Prostate gland (tissue), 2 donors: ENCODE measurements around the gene MRPL23. TPM values are rescaled to one million over a fixed set of nuclear protein-coding genes. Genes with fewer than 3 reads are reported as not detected.

Source experiments
- DNase-seq: peaks from one replicate; pipeline ENCODE4 v3.0.0-alpha.2; 2019; ENCODE audit warnings: low spot score
- H3K27ac ChIP-seq, 2 donors: fragments of 200-600 bp; sonication (generic); 2 replicates each; pipeline ENCODE4 v1.5.1; 2017 to 2019
- H3K27me3 ChIP-seq: fragments of 200-600 bp; sonication (generic); replicated peaks from 2 replicates; pipeline ENCODE4 v1.5.1; 2019; ENCODE audit not compliant: insufficient read depth
- H3K36me3 ChIP-seq, 2 donors: fragments of 200-600 bp; sonication (generic); 1 replicate in 1 of 2; 2 replicates in 1 of 2; pipeline versions ENCODE4 v1.5.1 to v1.8.1; 2017 to 2019
- H3K4me1 ChIP-seq: fragments of 200-600 bp; sonication (generic); replicated peaks from 2 replicates; pipeline ENCODE4 v1.5.1; 2019
- H3K4me3 ChIP-seq, 2 donors: fragments of 200-600 bp; sonication (generic); 2 replicates each; pipeline ENCODE4 v1.5.1; 2017 to 2019
- H3K9me3 ChIP-seq: fragments of 200-600 bp; sonication (generic); 2 replicates; pipeline ENCODE4 v1.5.1; 2017
- CTCF ChIP-seq, 4 experiments: fragments of 200-600 bp in 2 of 4; fragments of 450-650 bp in 2 of 4; sonication (generic) in 2 of 4; IDR thresholded peaks; 1 replicate in 3 of 4; 2 replicates in 1 of 4; pipeline ENCODE4 v1.5.1; 2016 to 2019; ENCODE audit warnings: antibody characterized with exemption in 4 of 4, mild to moderate bottlenecking in 2 of 4, moderate library complexity in 2 of 4
- POLR2A ChIP-seq: fragments of 450-650 bp; IDR thresholded peaks from one replicate; pipeline ENCODE4 v1.6.1; 2016; ENCODE audit warnings: antibody characterized with exemption, mild to moderate bottlenecking
- POLR2AphosphoS5 ChIP-seq: sonication (generic); formaldehyde crosslinking; IDR thresholded peaks from one replicate; pipeline ENCODE4 v1.6.1; 2017; ENCODE audit warnings: antibody characterized with exemption
- WGBS: methylation state at CpG from one replicate; pipeline ENCODE4 v1.1.5; 2018; 5-methylcytosine and 5-hydroxymethylcytosine counted together
- intact Hi-C: fragments of 100-400 bp; cut with DNase I; formaldehyde crosslinking; loops from one replicate; pipeline ENCODE4 v1.14.2; 2022
- total RNA-seq, 2 donors: library from RNA; depleted of rRNA; stranded (reverse); fragments of >200 nt; gene quantifications; one replicate each; pipeline ENCODE4 v1.1.0, GENCODE V29; 2016

Gene MRPL23
- total RNA-seq, 2 donors from 2014 or later = 155 to 162 TPM

GRCh38 chr11:1933416-1934334, 13.5 kb upstream of the MRPL23 start:
- H3K4me3 ChIP-seq = no peak overlapping the region
- no peaks in the 10 kb centered on the region for H3K4me1 ChIP-seq
- no peaks in the 10 kb centered on the region for H3K36me3 ChIP-seq
- H3K27ac ChIP-seq = no peak overlapping the region
- intact Hi-C loops = loop anchor here (2.0 kb wide), 1 partner anchor 21 kb away; no protein-coding TSS in a partner anchor
- WGBS = 87% methylated on average over 18 of the region's 18 CpGs
- no peaks in the 10 kb centered on the region for H3K9me3 ChIP-seq
- H3K27me3 ChIP-seq = peaks cover under 1% of the 10 kb centered on the region
- no peak for DNase-seq
- no peak for TF ChIP-seq POLR2A
- no peak for TF ChIP-seq POLR2AphosphoS5
- TF ChIP-seq CTCF (IDR thresholded peaks at IDR 0.05) = no peak

GRCh38 chr11:1934335-1935155, 12.6 kb upstream of the MRPL23 start:
- TF ChIP-seq POLR2A (no peak), CTCF (IDR thresholded peaks at IDR 0.05) (no peak), POLR2AphosphoS5 (no peak)
- intact Hi-C loops = loop anchor here (2.0 kb wide), 1 partner anchor 22 kb away; no protein-coding TSS in a partner anchor
- Histone ChIP-seq H3K9me3 (no peaks in the 10 kb centered on the region), H3K4me3 (no peak overlapping the region), H3K27me3 (peaks cover 2% of the 10 kb centered on the region), H3K36me3 (no peaks in the 10 kb centered on the region), H3K27ac (no peak overlapping the region), H3K4me1 (no peaks in the 10 kb centered on the region)
- no peak for DNase-seq
- 89% methylated on average over 22 of the region's 24 CpGs for WGBS

- no peaks in the 10 kb centered on the region for H3K4me1 ChIP-seq
- H3K27me3 ChIP-seq = peaks cover 2% of the 10 kb centered on the region
- H3K9me3 ChIP-seq = no peaks in the 10 kb centered on the region
- intact Hi-C loops = loop anchor here (2.0 kb wide), 1 partner anchor 23 kb away; no protein-coding TSS in a partner anchor
- 87% methylated on average over 30 of the region's 33 CpGs for WGBS
- no peak for DNase-seq
- H3K27ac ChIP-seq = no peak overlapping the region
- TF ChIP-seq CTCF (IDR thresholded peaks at IDR 0.05) = no peak
- TF ChIP-seq POLR2A = no peak
- TF ChIP-seq POLR2AphosphoS5 = no peak
- H3K4me3 ChIP-seq = no peak overlapping the region
- no peaks in the 10 kb centered on the region for H3K36me3 ChIP-seq
Measured at GRCh38 chr11:1935156-1936071, 11.7 kb upstream of the MRPL23 start.

- Histone ChIP-seq H3K36me3 (no peaks in the 10 kb centered on the region), H3K27me3 (peaks cover 2% of the 10 kb centered on the region), H3K4me3 (no peak overlapping the region), H3K27ac (no peak overlapping the region), H3K9me3 (no peaks in the 10 kb centered on the region), H3K4me1 (no peaks in the 10 kb centered on the region)
- DNase-seq = no peak
- intact Hi-C loops = no loop called here
- WGBS = 92% methylated on average over 29 of the region's 34 CpGs
- TF ChIP-seq POLR2A (no peak), CTCF (IDR thresholded peaks at IDR 0.05) (no peak), POLR2AphosphoS5 (no peak)
Measured at GRCh38 chr11:1936072-1936780, 10.9 kb upstream of the MRPL23 start.
